IMR-90 (cell line): ENCODE results near the gene CERT1. TPM values are rescaled to one million over a fixed set of nuclear protein-coding genes. Genes with fewer than 3 reads are reported as not detected.

Source experiments
- ATAC-seq: fragments of 200-7000 bp; cut with Tn5 transposase; 2 replicates; pipeline ENCODE4 v1.9.1; 2020; ENCODE audit warnings: low read depth, mild to moderate bottlenecking, moderate library complexity
- BruUV-seq: library from RNA; stranded (reverse); fragments of 400-500 nt; replicated peaks from 2 replicates; lab custom pipeline; 2021; lab: Mats Ljungman, UMichigan
- CTCF ChIA-PET: fragments of 300-600 bp; formaldehyde crosslinking; extraction: SDS; loops from one replicate; lab custom pipeline; 2021; ENCODE audit warnings: antibody characterized with exemption; lab: Yijun Ruan, JAX
- POLR2A ChIA-PET: fragments of 300-600 bp; sonication (Branson Sonifier 250); formaldehyde crosslinking; loops from one replicate; lab custom pipeline; 2022; ENCODE audit warnings: antibody characterized with exemption; ENCODE audit not compliant: unreplicated experiment; lab: Charles Lee
- DNase-seq: peaks from one replicate; pipeline ENCODE4 v3.0.0; 2013
- H2AFZ ChIP-seq: replicated peaks from 2 replicates; pipeline ENCODE3; 2013; ENCODE audit warnings: low read length, mild to moderate bottlenecking; ENCODE audit not compliant: poor library complexity
- H2AK5ac ChIP-seq: 2 replicates; pipeline ENCODE4 v1.6.1; 2013; ENCODE audit warnings: low read depth, low read length, inconsistent platforms
- H2AK9ac ChIP-seq: replicated peaks from 2 replicates; pipeline ENCODE3; 2013; ENCODE audit warnings: mild to moderate bottlenecking, low read depth, low read length, moderate library complexity; ENCODE audit not compliant: poor library complexity
- H2BK120ac ChIP-seq: 2 replicates; pipeline ENCODE4 v1.6.1; 2013; ENCODE audit warnings: low read depth, low read length, inconsistent platforms
- H2BK15ac ChIP-seq: 3 replicates; pipeline ENCODE4 v1.6.1; 2013; ENCODE audit warnings: low read depth, low read length, inconsistent platforms
- H2BK20ac ChIP-seq: 2 replicates; pipeline ENCODE4 v1.6.1; 2013; ENCODE audit warnings: low read depth, mild to moderate bottlenecking, inconsistent platforms, low read length, moderate library complexity
- H2BK5ac ChIP-seq: 2 replicates; pipeline ENCODE4 v1.6.1; 2013; ENCODE audit warnings: mild to moderate bottlenecking, low read depth, low read length, inconsistent platforms; ENCODE audit not compliant: poor library complexity, severe bottlenecking
- H3K14ac ChIP-seq: replicated peaks from 2 replicates; pipeline ENCODE4 v1.6.1; 2013; ENCODE audit warnings: low read depth, low read length, inconsistent platforms
- H3K18ac ChIP-seq: 2 replicates; pipeline ENCODE4 v1.6.1; 2013; ENCODE audit warnings: low read depth, low read length, control low read depth
- H3K23ac ChIP-seq: 2 replicates; pipeline ENCODE4 v1.6.1; 2013; ENCODE audit warnings: low read depth, low read length, inconsistent platforms
- H3K27ac ChIP-seq: 2 replicates; pipeline ENCODE4 v1.5.1; 2013; ENCODE audit warnings: mild to moderate bottlenecking, control low read depth, low read length; ENCODE audit not compliant: insufficient read depth
- H3K27me3 ChIP-seq: 2 replicates; pipeline ENCODE4 v1.6.1; 2013; ENCODE audit warnings: low read length; ENCODE audit not compliant: control insufficient read depth, insufficient read depth
- H3K36me3 ChIP-seq: 2 replicates; pipeline ENCODE4 v1.6.1; 2013; ENCODE audit warnings: low read length, mixed read lengths; ENCODE audit not compliant: control insufficient read depth, insufficient read depth
- H3K4ac ChIP-seq: 2 replicates; pipeline ENCODE4 v1.6.1; 2013; ENCODE audit warnings: low read depth, low read length, inconsistent platforms
- H3K4me1 ChIP-seq: 2 replicates; pipeline ENCODE4 v1.6.1; 2013; ENCODE audit warnings: low read length, mixed read lengths; ENCODE audit not compliant: control insufficient read depth, insufficient read depth
- H3K4me2 ChIP-seq: 2 replicates; pipeline ENCODE4 v1.6.1; 2013; ENCODE audit warnings: low read depth, mild to moderate bottlenecking, control low read depth, low read length, moderate library complexity
- H3K4me3 ChIP-seq: 2 replicates; pipeline ENCODE4 v1.5.1; 2013; ENCODE audit warnings: low read depth, mild to moderate bottlenecking, control low read depth, low read length, moderate library complexity; ENCODE audit not compliant: insufficient read depth
- H3K56ac ChIP-seq: 2 replicates; pipeline ENCODE4 v1.6.1; 2013; ENCODE audit warnings: low read length, inconsistent platforms; ENCODE audit not compliant: insufficient read depth; ENCODE audit errors: extremely low read depth
- H3K79me1 ChIP-seq, 2 experiments: 2 replicates each; pipeline ENCODE4 v1.6.1; 2013; ENCODE audit warnings: low read length in 2 of 2, inconsistent platforms in 1 of 2, low read depth in 1 of 2
- H3K9ac ChIP-seq: 2 replicates; pipeline ENCODE4 v1.6.1; 2013; ENCODE audit warnings: low read depth, low read length, control low read depth
- H3K9me1 ChIP-seq: 2 replicates; pipeline ENCODE4 v1.6.1; 2013; ENCODE audit warnings: low read length, inconsistent platforms; ENCODE audit not compliant: insufficient read depth
- H3K9me3 ChIP-seq: 2 replicates; pipeline ENCODE4 v1.6.1; 2013; ENCODE audit warnings: low read length; ENCODE audit not compliant: control insufficient read depth, insufficient read depth
- H4K20me1 ChIP-seq: 2 replicates; pipeline ENCODE4 v1.6.1; 2013; ENCODE audit warnings: low read length, inconsistent platforms; ENCODE audit not compliant: insufficient read depth
- H4K5ac ChIP-seq: 2 replicates; pipeline ENCODE4 v1.6.1; 2013; ENCODE audit warnings: mild to moderate bottlenecking, low read depth, low read length, control low read depth
- H4K8ac ChIP-seq, 2 experiments: 2 replicates each; pipeline ENCODE4 v1.6.1; 2013; ENCODE audit warnings: low read depth in 2 of 2, low read length in 2 of 2, control low read depth in 1 of 2, inconsistent platforms in 1 of 2
- H4K91ac ChIP-seq: 2 replicates; pipeline ENCODE4 v1.6.1; 2013; ENCODE audit warnings: low read depth, low read length, inconsistent platforms; ENCODE audit not compliant: insufficient read depth
- CHD1 ChIP-seq: IDR thresholded peaks from 2 replicates; pipeline ENCODE4 v1.6.1; 2012; ENCODE audit warnings: low read depth, low read length, improper control_type of control experiment
- CTCF ChIP-seq: conservative IDR thresholded peaks from 2 replicates; pipeline ENCODE4 v1.5.1; 2012; ENCODE audit warnings: mild to moderate bottlenecking, low read depth, low read length, improper control_type of control experiment
- MAFK ChIP-seq: IDR thresholded peaks from 2 replicates; pipeline ENCODE4 v1.6.1; 2012; ENCODE audit warnings: low read depth, low read length, improper control_type of control experiment
- MAZ ChIP-seq: IDR thresholded peaks from 2 replicates; pipeline ENCODE4 v1.6.1; 2012; ENCODE audit warnings: low read depth, mild to moderate bottlenecking, low read length, improper control_type of control experiment, moderate library complexity, borderline replicate concordance
- MXI1 ChIP-seq: IDR thresholded peaks from 2 replicates; pipeline ENCODE4 v1.6.1; 2012; ENCODE audit warnings: low read depth, mild to moderate bottlenecking, low read length, moderate library complexity, borderline replicate concordance
- POLR2A ChIP-seq: IDR thresholded peaks from 2 replicates; pipeline ENCODE4 v1.6.1; 2012; ENCODE audit warnings: mild to moderate bottlenecking, low read depth, low read length
- RAD21 ChIP-seq: IDR thresholded peaks from 2 replicates; pipeline ENCODE4 v1.6.1; 2012; ENCODE audit warnings: low read length, improper control_type of control experiment
- RFX5 ChIP-seq: IDR thresholded peaks from 2 replicates; pipeline ENCODE4 v1.8.0; 2012; ENCODE audit warnings: low read depth, mild to moderate bottlenecking, low read length, moderate library complexity
- WGBS, 2 experiments: methylation state at CpG; one replicate each; pipeline versions ENCODE4 v1.1.5 to v1.1.7; 2013; ENCODE audit warnings: missing lambda C conversion rate in 2 of 2; ENCODE audit not compliant: insufficient read length in 1 of 2; ENCODE audit errors: extremely low coverage in 2 of 2; 5-methylcytosine and 5-hydroxymethylcytosine counted together
- dilution Hi-C: fragments of 300-500 bp; cut with HindIII; formaldehyde crosslinking; loops from one replicate; pipeline ENCODE4 v1.14.3; 2018; ENCODE audit warnings: low sequenced_read_pairs; ENCODE audit not compliant: unreplicated experiment
- in situ Hi-C: fragments of 300-500 bp; cut with MboI; formaldehyde crosslinking; loops from 3 replicates; pipeline ENCODE4 v1.14.3; 2019; ENCODE audit warnings: low sequenced_read_pairs, inconsistent platforms, mixed read lengths
- intact Hi-C: fragments of 100-400 bp; cut with micrococcal nuclease; formaldehyde crosslinking; loops from 2 replicates; pipeline ENCODE4 v1.10.0; 2022
- polyA plus RNA-seq, 3 experiments: library from polyadenylated mRNA; depleted of rRNA; stranded (reverse); fragments of >200 nt; gene quantifications; 2 replicates each; pipeline ENCODE4 v1.2.3, GENCODE V29; 2012; ENCODE audit warnings: low replicate concordance in 1 of 3
- total RNA-seq: library from RNA; depleted of rRNA; stranded (reverse); fragments of >200 nt; gene quantifications from 2 replicates; pipeline ENCODE4 v1.2.3, GENCODE V29; 2012
- TF ChIP-seq, protein P1 (sequence below): fragments of 150-350 bp; IDR thresholded peaks from 2 replicates; pipeline ENCODE4 v1.6.1; 2016; ENCODE audit warnings: low read depth, mild to moderate bottlenecking, low read length, moderate library complexity, borderline replicate concordance
- TF ChIP-seq, protein P2 (sequence below): fragments of 150-350 bp; IDR thresholded peaks from 2 replicates; pipeline ENCODE4 v1.6.1; 2017; ENCODE audit warnings: mild to moderate bottlenecking, antibody characterized with exemption, low read length, low read depth

Gene CERT1
- total and polyA plus RNA-seq, 2 of the 4 experiments (the other 2 are of a cell fraction) = 7.2 TPM

DNA sequence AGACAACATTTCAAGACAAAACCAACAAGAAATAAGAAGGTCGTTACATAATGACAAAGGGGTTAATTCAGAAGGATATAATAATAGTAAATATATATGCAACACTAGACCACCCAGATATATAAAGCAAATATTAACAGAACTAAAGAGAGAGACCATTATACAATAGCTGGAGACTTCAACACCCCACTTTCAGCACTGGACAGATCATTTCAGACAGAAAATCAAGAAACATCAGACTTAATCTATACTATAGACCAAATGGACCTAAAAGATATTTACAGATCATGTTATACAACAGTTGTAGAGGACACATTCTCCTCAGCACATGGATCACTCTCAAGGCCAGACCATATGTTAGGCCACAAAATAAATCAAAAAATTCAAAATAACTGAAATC lies 26.8 kb downstream of the CERT1 start:
- Histone ChIP-seq H4K8ac (no peak overlapping the region), H3K4ac (no peak overlapping the region), H4K20me1 (peaks cover 21% of the 10 kb centered on the region; the same call in 1 of the 2 replicates), H2BK20ac (no peak overlapping the region), H3K27ac (no peak overlapping the region), H2AK9ac (no peak overlapping the region), H3K4me3 (no peak overlapping the region), H4K5ac (no peak overlapping the region), H2BK5ac (no peak overlapping the region), H3K9me3 (no peaks in the 10 kb centered on the region), H3K56ac (no peak overlapping the region), H3K79me1 (peaks cover 20 to 29% of the 10 kb centered on the region in 2 experiments), H3K9ac (no peak overlapping the region), H3K14ac (no peak overlapping the region), H2BK15ac (no peak overlapping the region), H3K9me1 (peaks cover 3% of the 10 kb centered on the region; the same call in 1 of the 2 replicates), H2AK5ac (no peak overlapping the region), H2AFZ (no peak overlapping the region), H3K18ac (no peak overlapping the region), H3K4me2 (no peak overlapping the region), H4K91ac (no peak overlapping the region), H3K4me1 (no peaks in the 10 kb centered on the region), H2BK120ac (no peak overlapping the region), H3K36me3 (no peaks in the 10 kb centered on the region), H3K23ac (no peak overlapping the region), H3K27me3 (no peaks in the 10 kb centered on the region)
- no peak for ATAC-seq
- WGBS, 2 experiments = no CpG with 5 or more reads among the region's 1 CpG
- TF ChIP-seq MAFK (no peak), MAZ (no peak), MXI1 (no peak), POLR2A (no peak), RAD21 (no peak), RFX5 (no peak), CHD1 (no peak), CTCF (no peak)
- TF ChIP-seq, protein P1, sequence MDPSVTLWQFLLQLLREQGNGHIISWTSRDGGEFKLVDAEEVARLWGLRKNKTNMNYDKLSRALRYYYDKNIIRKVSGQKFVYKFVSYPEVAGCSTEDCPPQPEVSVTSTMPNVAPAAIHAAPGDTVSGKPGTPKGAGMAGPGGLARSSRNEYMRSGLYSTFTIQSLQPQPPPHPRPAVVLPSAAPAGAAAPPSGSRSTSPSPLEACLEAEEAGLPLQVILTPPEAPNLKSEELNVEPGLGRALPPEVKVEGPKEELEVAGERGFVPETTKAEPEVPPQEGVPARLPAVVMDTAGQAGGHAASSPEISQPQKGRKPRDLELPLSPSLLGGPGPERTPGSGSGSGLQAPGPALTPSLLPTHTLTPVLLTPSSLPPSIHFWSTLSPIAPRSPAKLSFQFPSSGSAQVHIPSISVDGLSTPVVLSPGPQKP = no peak
- TF ChIP-seq, protein P2, sequence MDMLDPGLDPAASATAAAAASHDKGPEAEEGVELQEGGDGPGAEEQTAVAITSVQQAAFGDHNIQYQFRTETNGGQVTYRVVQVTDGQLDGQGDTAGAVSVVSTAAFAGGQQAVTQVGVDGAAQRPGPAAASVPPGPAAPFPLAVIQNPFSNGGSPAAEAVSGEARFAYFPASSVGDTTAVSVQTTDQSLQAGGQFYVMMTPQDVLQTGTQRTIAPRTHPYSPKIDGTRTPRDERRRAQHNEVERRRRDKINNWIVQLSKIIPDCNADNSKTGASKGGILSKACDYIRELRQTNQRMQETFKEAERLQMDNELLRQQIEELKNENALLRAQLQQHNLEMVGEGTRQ = no peak
- intact Hi-C loops (no loop called here), in situ Hi-C loops (no loop called here), dilution Hi-C loops (no loop called here)
- DNase-seq = no peak
- no TSS peak for BruUV-seq
- ChIA-PET POLR2A (no interaction called here), CTCF (no interaction called here)
